B cell (primary cell): ENCODE data around the gene PTPRM.

Experiments
- CTCF ChIP-seq: fragments of 200-600 bp; IDR thresholded peaks from one replicate; pipeline ENCODE4 v1.8.0; 2022; ENCODE audit warnings: antibody characterized with exemption, mild to moderate bottlenecking
- EZH2 ChIP-seq: IDR thresholded peaks from 2 replicates; pipeline ENCODE4 v1.6.1; 2012; ENCODE audit warnings: borderline replicate concordance, low read depth, mild to moderate bottlenecking, moderate library complexity, low read length; ENCODE audit not compliant: insufficient read depth, poor library complexity, severe bottlenecking

GRCh38 chr18:7572822-7573221 lies 5.7 kb downstream of the PTPRM start:
- TF ChIP-seq CTCF (no peak), EZH2 (no peak)
